IPS-20b (cell line): ENCODE results near the gene QSOX1.

Experiments
- H3K27ac ChIP-seq: one replicate; pipeline ENCODE4 v1.5.1; 2013; ENCODE audit warnings: low read length
- H3K27me3 ChIP-seq: 2 replicates; pipeline ENCODE4 v1.6.1; 2013; ENCODE audit warnings: mild to moderate bottlenecking, low read length, inconsistent platforms; ENCODE audit not compliant: insufficient read depth
- H3K36me3 ChIP-seq: 2 replicates; pipeline ENCODE4 v1.6.1; 2013; ENCODE audit warnings: low read depth, mild to moderate bottlenecking, inconsistent platforms, low read length, moderate library complexity; ENCODE audit not compliant: insufficient read depth
- H3K4me1 ChIP-seq: 2 replicates; pipeline ENCODE4 v1.6.1; 2013; ENCODE audit warnings: mild to moderate bottlenecking, control low read depth, inconsistent platforms, low read length, moderate library complexity; ENCODE audit not compliant: insufficient read depth
- H3K4me3 ChIP-seq: 2 replicates; pipeline ENCODE4 v1.5.1; 2013; ENCODE audit warnings: mild to moderate bottlenecking, low read length, inconsistent platforms
- H3K9ac ChIP-seq: 2 replicates; pipeline ENCODE4 v1.6.1; 2013; ENCODE audit warnings: low read depth, mild to moderate bottlenecking, inconsistent platforms, low read length, moderate library complexity
- H3K9me3 ChIP-seq: 2 replicates; pipeline ENCODE4 v1.6.1; 2013; ENCODE audit warnings: mild to moderate bottlenecking, low read depth, low read length, inconsistent platforms; ENCODE audit not compliant: insufficient read depth

QSOX1 gene

GRCh38 chr1:180153032-180153431 lies 1.6 kb upstream of the QSOX1 start:
- Histone ChIP-seq H3K27me3 (peaks cover 53% of the 10 kb centered on the region), H3K9me3 (no peaks in the 10 kb centered on the region), H3K4me3 (no peak overlapping the region), H3K27ac (no peak overlapping the region), H3K4me1 (no peaks in the 10 kb centered on the region), H3K9ac (no peak overlapping the region), H3K36me3 (no peaks in the 10 kb centered on the region)

DNA sequence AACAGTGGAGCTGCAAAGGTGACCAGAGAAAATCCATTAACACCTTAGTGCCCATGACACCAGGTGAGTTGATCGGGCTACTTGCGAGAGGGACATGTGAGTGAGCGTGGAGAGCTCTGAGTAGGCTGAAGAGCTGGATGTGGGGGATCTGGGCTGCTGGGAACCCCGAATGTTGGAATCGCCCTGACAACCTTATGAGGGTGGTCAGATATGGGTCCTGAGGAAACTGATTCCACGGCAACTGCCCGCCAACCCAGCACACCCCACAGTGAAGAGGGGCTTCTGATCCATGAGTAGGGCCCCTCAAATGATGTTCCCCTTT lies 705 bp upstream of the QSOX1 start:
- H3K27me3 ChIP-seq, result peaks cover 53% of the 10 kb centered on the region
- no peak overlapping the region for H3K27ac ChIP-seq
- peak overlapping the region; percentile 77 for H3K4me3 ChIP-seq
- peak overlapping the region; percentile 74 for H3K9ac ChIP-seq
- H3K4me1 ChIP-seq, result no peaks in the 10 kb centered on the region
- H3K9me3 ChIP-seq, result no peaks in the 10 kb centered on the region
- H3K36me3 ChIP-seq, result no peaks in the 10 kb centered on the region

GRCh38 chr1:180155182-180155682 lies 563 bp downstream of the QSOX1 start:
- peak overlapping the region; percentile 64; the same call in 1 of the 2 replicates for H3K9ac ChIP-seq
- no peaks in the 10 kb centered on the region for H3K9me3 ChIP-seq
- H3K36me3 ChIP-seq, result no peaks in the 10 kb centered on the region
- H3K27ac ChIP-seq, result no peak overlapping the region
- H3K4me1 ChIP-seq, result peaks cover 6% of the 10 kb centered on the region
- H3K4me3 ChIP-seq, result peak overlapping the region; percentile 73
- H3K27me3 ChIP-seq, result peaks cover 53% of the 10 kb centered on the region

GRCh38 chr1:180156201-180156600 lies 1.5 kb downstream of the QSOX1 start:
- H3K27ac ChIP-seq, result no peak overlapping the region
- H3K36me3 ChIP-seq, result no peaks in the 10 kb centered on the region
- no peaks in the 10 kb centered on the region for H3K9me3 ChIP-seq
- peaks cover 44% of the 10 kb centered on the region for H3K27me3 ChIP-seq
- H3K4me1 ChIP-seq, result peaks cover 12% of the 10 kb centered on the region
- peak overlapping the region; percentile 73 for H3K4me3 ChIP-seq
- no peak overlapping the region for H3K9ac ChIP-seq

GRCh38 chr1:180156631-180157091 lies 2.0 kb downstream of the QSOX1 start:
- Histone ChIP-seq H3K4me3 (0 out of 2 replicates have a peak overlapping the region, but pooled peaks have one; percentile 73), H3K4me1 (peaks cover 14% of the 10 kb centered on the region)

GRCh38 chr1:180157108-180157507 lies 2.4 kb downstream of the QSOX1 start:
- Histone ChIP-seq H3K4me3 (no peak overlapping the region), H3K36me3 (no peaks in the 10 kb centered on the region), H3K27ac (no peak overlapping the region), H3K27me3 (peaks cover 35% of the 10 kb centered on the region), H3K4me1 (peaks cover 14% of the 10 kb centered on the region), H3K9me3 (no peaks in the 10 kb centered on the region), H3K9ac (no peak overlapping the region)

More at GRCh38 chr1:180156631-180157091, 2.0 kb downstream of the QSOX1 start:
- H3K36me3 ChIP-seq, result no peaks in the 10 kb centered on the region
- H3K27me3 ChIP-seq, result peaks cover 40% of the 10 kb centered on the region
- H3K27ac ChIP-seq, result no peak overlapping the region
- H3K9ac ChIP-seq, result no peak overlapping the region
- H3K9me3 ChIP-seq, result no peaks in the 10 kb centered on the region

DNA sequence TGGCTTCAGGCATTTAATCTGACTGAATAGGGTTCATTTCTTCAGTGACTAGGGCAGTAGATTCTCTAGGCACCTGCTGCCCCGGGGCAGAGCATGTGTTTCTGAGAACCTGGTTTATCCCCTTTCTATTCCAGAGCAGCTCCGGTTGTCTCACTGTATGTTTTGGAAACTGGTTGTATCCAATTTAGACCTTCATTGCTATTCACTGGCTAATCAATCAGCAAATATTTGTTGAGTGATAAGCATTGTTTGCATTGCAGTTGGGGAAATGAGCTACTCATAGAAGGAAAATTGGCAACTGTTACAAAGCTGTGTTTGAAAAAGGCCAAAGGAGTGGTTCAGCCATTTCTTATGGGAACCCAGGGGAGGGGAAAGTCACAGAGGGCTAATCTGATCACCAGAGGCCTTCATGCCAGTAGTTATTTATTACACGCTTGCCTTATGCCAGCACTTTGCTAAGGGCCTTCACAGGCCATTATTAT lies 2.9 kb downstream of the QSOX1 start:
- Histone ChIP-seq H3K9ac (no peak overlapping the region), H3K4me3 (no peak overlapping the region), H3K36me3 (no peaks in the 10 kb centered on the region), H3K27ac (no peak overlapping the region), H3K4me1 (peaks cover 14% of the 10 kb centered on the region), H3K27me3 (peaks cover 30% of the 10 kb centered on the region), H3K9me3 (no peaks in the 10 kb centered on the region)

DNA sequence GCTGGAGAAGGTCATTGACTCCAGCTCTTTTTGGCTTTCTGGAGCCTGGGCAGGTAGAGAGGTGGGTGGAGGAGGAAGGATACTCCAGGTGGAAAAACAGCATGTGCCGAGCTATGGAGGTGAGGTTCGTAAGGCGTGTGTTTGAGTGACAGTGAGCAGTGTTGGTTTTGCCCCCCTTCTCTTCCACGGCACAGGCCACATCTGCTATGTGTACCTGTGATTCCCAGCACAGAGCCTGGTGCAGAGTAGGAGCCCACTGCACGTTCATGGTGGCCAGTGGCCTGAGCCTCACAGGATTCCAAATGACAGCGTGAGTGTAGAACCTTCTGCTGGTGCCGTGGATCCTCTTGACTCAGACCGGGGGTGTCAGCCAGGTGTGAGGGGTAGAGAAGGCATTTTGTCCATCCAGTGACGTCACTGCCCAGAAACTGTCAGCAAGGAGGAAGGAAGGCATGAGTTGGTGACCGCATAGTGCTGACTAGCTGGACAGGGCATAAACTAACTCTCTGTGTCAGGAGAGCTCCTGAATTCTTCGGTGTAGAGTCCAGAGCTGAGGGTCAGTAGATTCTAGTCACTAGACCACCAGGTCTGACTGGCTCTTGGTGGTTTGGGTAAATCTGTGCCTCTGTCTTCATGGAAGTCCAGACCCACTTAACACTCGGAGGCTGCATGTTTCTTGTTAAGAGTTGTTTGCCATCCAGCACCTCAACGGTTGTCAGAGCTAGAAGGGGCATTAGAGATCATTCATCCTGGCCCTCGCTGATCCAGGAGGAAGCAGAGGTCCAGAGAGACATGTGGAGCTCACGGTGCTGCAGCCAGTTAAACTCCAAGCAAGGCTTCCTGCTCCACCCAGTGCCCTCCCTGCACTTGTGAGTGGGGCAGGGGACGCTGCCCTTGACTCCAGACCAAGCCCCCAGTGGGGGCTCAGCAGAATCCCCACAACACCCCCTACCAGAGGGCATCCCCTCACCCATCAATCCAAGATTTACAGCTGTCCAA lies 3.8 kb downstream of the QSOX1 start:
- H3K9ac ChIP-seq, result no peak overlapping the region
- no peaks in the 10 kb centered on the region for H3K9me3 ChIP-seq
- H3K4me1 ChIP-seq, result peaks cover 14% of the 10 kb centered on the region
- no peak overlapping the region for H3K27ac ChIP-seq
- no peaks in the 10 kb centered on the region for H3K36me3 ChIP-seq
- H3K4me3 ChIP-seq, result no peak overlapping the region
- H3K27me3 ChIP-seq, result peaks cover 22% of the 10 kb centered on the region

DNA sequence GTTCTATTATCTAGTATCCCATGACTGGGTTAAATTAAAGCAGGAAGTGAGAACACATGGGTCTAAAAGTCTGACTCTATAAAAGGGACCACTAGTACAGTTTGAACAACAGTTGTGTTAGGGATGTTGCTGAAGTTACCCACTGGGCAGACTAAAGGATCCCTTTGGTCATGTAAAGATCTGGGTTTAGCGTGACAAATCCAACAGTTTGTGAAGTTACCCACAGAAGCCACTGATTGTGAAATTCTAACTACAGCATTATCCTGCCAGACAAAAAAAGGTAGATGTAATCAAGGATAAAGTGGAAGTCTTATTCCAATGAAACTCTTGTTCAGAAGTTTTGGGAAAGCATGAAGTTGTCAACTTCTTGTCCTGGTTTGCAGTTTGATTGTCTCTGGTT lies 5.7 kb downstream of the QSOX1 start:
- no peaks in the 10 kb centered on the region for H3K9me3 ChIP-seq
- H3K36me3 ChIP-seq, result no peaks in the 10 kb centered on the region

GRCh38 chr1:180163041-180163440 lies 8.4 kb downstream of the QSOX1 start:
- H3K4me1 ChIP-seq, result peaks cover 24% of the 10 kb centered on the region
- H3K9ac ChIP-seq, result no peak overlapping the region
- H3K36me3 ChIP-seq, result no peaks in the 10 kb centered on the region
- H3K27me3 ChIP-seq, result no peaks in the 10 kb centered on the region
- H3K9me3 ChIP-seq, result no peaks in the 10 kb centered on the region
- H3K27ac ChIP-seq, result no peak overlapping the region
- H3K4me3 ChIP-seq, result no peak overlapping the region

More for the DNA sequence above, 5.7 kb downstream of the QSOX1 start:
- Histone ChIP-seq H3K27ac (no peak overlapping the region), H3K9ac (no peak overlapping the region), H3K27me3 (peaks cover 11% of the 10 kb centered on the region; the same call in 1 of the 2 replicates), H3K4me3 (no peak overlapping the region), H3K4me1 (peaks cover 14% of the 10 kb centered on the region)

DNA sequence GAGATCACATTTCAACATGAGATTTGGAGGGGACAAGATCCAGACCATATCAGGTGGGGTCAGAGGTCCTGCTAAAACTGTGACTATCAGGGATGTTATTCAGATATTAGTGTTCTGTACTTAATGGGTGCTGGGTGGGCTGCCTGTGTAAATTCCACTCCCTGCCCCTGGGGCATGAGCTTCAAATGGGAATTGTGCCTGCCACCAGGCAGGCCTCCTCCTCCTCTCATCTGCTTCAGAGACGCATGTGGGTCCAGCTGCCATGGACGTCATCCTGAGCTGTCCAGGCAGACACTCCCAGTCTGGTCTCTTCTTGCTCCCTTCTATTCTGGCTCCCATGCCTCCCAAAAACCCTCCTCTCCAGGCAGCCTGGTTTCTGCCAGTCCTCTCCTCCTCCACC lies 10.4 kb downstream of the QSOX1 start:
- no peak overlapping the region for H3K4me3 ChIP-seq
- no peaks in the 10 kb centered on the region for H3K9me3 ChIP-seq
- H3K9ac ChIP-seq, result no peak overlapping the region
- no peaks in the 10 kb centered on the region for H3K36me3 ChIP-seq
- no peaks in the 10 kb centered on the region for H3K27me3 ChIP-seq
- peaks cover 24% of the 10 kb centered on the region for H3K4me1 ChIP-seq
- H3K27ac ChIP-seq, result no peak overlapping the region
